Stimulated activated memory B cell treated with anti-CD40 and anti-IgM and Interleukin-4, amounts not matched to agents 10 μg/mL and 1 μg/mL and 100 μg/mL, for 72 hours (primary cell): ENCODE measurements around the gene DTNA.

Experiments used
- ATAC-seq: fragments of 150-1000 bp; cut with Tn5 transposase; 2 replicates; pipeline ENCODE4 v1.10.0; 2021
- H3K27ac Mint-ChIP-seq: one replicate; pipeline ENCODE4 v1.8.0; 2022; ENCODE audit warnings: mild to moderate bottlenecking, mixed read lengths
- H3K27me3 Mint-ChIP-seq: one replicate; pipeline ENCODE4 v1.8.0; 2022; ENCODE audit warnings: mixed read lengths
- H3K36me3 Mint-ChIP-seq: one replicate; pipeline ENCODE4 v1.8.0; 2022; ENCODE audit warnings: mixed read lengths
- H3K4me1 Mint-ChIP-seq: one replicate; pipeline ENCODE4 v1.8.0; 2022; ENCODE audit warnings: mixed read lengths
- H3K4me3 Mint-ChIP-seq: one replicate; pipeline ENCODE4 v1.8.0; 2022; ENCODE audit warnings: mild to moderate bottlenecking, moderate library complexity, mixed read lengths
- H3K9me3 Mint-ChIP-seq: one replicate; pipeline ENCODE4 v1.8.0; 2022; ENCODE audit warnings: mixed read lengths

Gene DTNA

GRCh38 chr18:34740724-34741123 lies 30.6 kb downstream of the DTNA start:
- no peak overlapping the region for H3K27ac Mint-ChIP-seq
- no peaks in the 10 kb centered on the region for H3K4me1 Mint-ChIP-seq
- no peaks in the 10 kb centered on the region for H3K9me3 Mint-ChIP-seq
- H3K27me3 Mint-ChIP-seq, result no peaks in the 10 kb centered on the region
- ATAC-seq, result no peak
- no peak overlapping the region for H3K4me3 Mint-ChIP-seq
- no peaks in the 10 kb centered on the region for H3K36me3 Mint-ChIP-seq

- Mint-ChIP-seq H3K4me1 (no peaks in the 10 kb centered on the region), H3K36me3 (no peaks in the 10 kb centered on the region), H3K4me3 (no peak overlapping the region), H3K27me3 (no peaks in the 10 kb centered on the region), H3K9me3 (no peaks in the 10 kb centered on the region), H3K27ac (no peak overlapping the region)
- no peak for ATAC-seq
These were observed 31.3 kb downstream of the DTNA start for GRCh38 chr18:34741401-34741800.

GRCh38 chr18:34742891-34743341 lies 32.8 kb downstream of the DTNA start:
- no peak overlapping the region for H3K27ac Mint-ChIP-seq
- no peak for ATAC-seq

GRCh38 chr18:34744569-34744968 lies 34.5 kb downstream of the DTNA start:
- no peaks in the 10 kb centered on the region for H3K4me1 Mint-ChIP-seq
- no peaks in the 10 kb centered on the region for H3K27me3 Mint-ChIP-seq
- no peak for ATAC-seq
- H3K4me3 Mint-ChIP-seq, result no peak overlapping the region
- H3K36me3 Mint-ChIP-seq, result no peaks in the 10 kb centered on the region
- no peak overlapping the region for H3K27ac Mint-ChIP-seq
- no peaks in the 10 kb centered on the region for H3K9me3 Mint-ChIP-seq

More at GRCh38 chr18:34742891-34743341, 32.8 kb downstream of the DTNA start:
- no peaks in the 10 kb centered on the region for H3K36me3 Mint-ChIP-seq
- H3K4me3 Mint-ChIP-seq, result no peak overlapping the region
- no peaks in the 10 kb centered on the region for H3K27me3 Mint-ChIP-seq
- H3K4me1 Mint-ChIP-seq, result no peaks in the 10 kb centered on the region
- no peaks in the 10 kb centered on the region for H3K9me3 Mint-ChIP-seq

- Mint-ChIP-seq H3K4me3 (no peak overlapping the region), H3K4me1 (no peaks in the 10 kb centered on the region), H3K36me3 (no peaks in the 10 kb centered on the region), H3K27ac (no peak overlapping the region), H3K27me3 (no peaks in the 10 kb centered on the region), H3K9me3 (no peaks in the 10 kb centered on the region)
- peak; percentile 12 for ATAC-seq
These were observed 36.5 kb downstream of the DTNA start for GRCh38 chr18:34746614-34747013.

- H3K27ac Mint-ChIP-seq, result no peak overlapping the region
- no peaks in the 10 kb centered on the region for H3K4me1 Mint-ChIP-seq
- H3K36me3 Mint-ChIP-seq, result no peaks in the 10 kb centered on the region
- no peak overlapping the region for H3K4me3 Mint-ChIP-seq
- no peaks in the 10 kb centered on the region for H3K27me3 Mint-ChIP-seq
- ATAC-seq, result no peak
- H3K9me3 Mint-ChIP-seq, result no peaks in the 10 kb centered on the region
These were observed 39.6 kb downstream of the DTNA start for GRCh38 chr18:34749721-34750120.

- H3K27me3 Mint-ChIP-seq, result no peaks in the 10 kb centered on the region
- H3K27ac Mint-ChIP-seq, result no peak overlapping the region
- H3K4me1 Mint-ChIP-seq, result no peaks in the 10 kb centered on the region
- H3K9me3 Mint-ChIP-seq, result no peaks in the 10 kb centered on the region
- H3K4me3 Mint-ChIP-seq, result no peak overlapping the region
- no peak for ATAC-seq
- no peaks in the 10 kb centered on the region for H3K36me3 Mint-ChIP-seq
These were observed 42.0 kb downstream of the DTNA start for GRCh38 chr18:34752056-34752455.

- no peaks in the 10 kb centered on the region for H3K9me3 Mint-ChIP-seq
- H3K36me3 Mint-ChIP-seq, result no peaks in the 10 kb centered on the region
- ATAC-seq, result no peak
- no peaks in the 10 kb centered on the region for H3K4me1 Mint-ChIP-seq
- H3K27ac Mint-ChIP-seq, result no peak overlapping the region
- no peaks in the 10 kb centered on the region for H3K27me3 Mint-ChIP-seq
- H3K4me3 Mint-ChIP-seq, result no peak overlapping the region
These were observed 44.2 kb downstream of the DTNA start for GRCh38 chr18:34754300-34754699.

- no peak for ATAC-seq
- Mint-ChIP-seq H3K4me1 (no peaks in the 10 kb centered on the region), H3K27me3 (no peaks in the 10 kb centered on the region), H3K36me3 (no peaks in the 10 kb centered on the region), H3K27ac (no peak overlapping the region), H3K9me3 (no peaks in the 10 kb centered on the region), H3K4me3 (no peak overlapping the region)
These were observed 47.6 kb downstream of the DTNA start for GRCh38 chr18:34757666-34758065.

- Mint-ChIP-seq H3K4me1 (no peaks in the 10 kb centered on the region), H3K9me3 (no peaks in the 10 kb centered on the region), H3K27me3 (no peaks in the 10 kb centered on the region), H3K27ac (no peak overlapping the region), H3K36me3 (no peaks in the 10 kb centered on the region), H3K4me3 (no peak overlapping the region)
- no peak for ATAC-seq
These were observed 48.4 kb downstream of the DTNA start for GRCh38 chr18:34758378-34758948.

GRCh38 chr18:34760444-34760843 lies 50.3 kb downstream of the DTNA start:
- ATAC-seq, result no peak
- no peaks in the 10 kb centered on the region for H3K4me1 Mint-ChIP-seq

GRCh38 chr18:34764451-34764850 lies 54.4 kb downstream of the DTNA start:
- Mint-ChIP-seq H3K4me1 (no peaks in the 10 kb centered on the region), H3K9me3 (no peaks in the 10 kb centered on the region), H3K27me3 (no peaks in the 10 kb centered on the region), H3K4me3 (no peak overlapping the region), H3K27ac (no peak overlapping the region), H3K36me3 (no peaks in the 10 kb centered on the region)
- ATAC-seq, result no peak

More at GRCh38 chr18:34760444-34760843, 50.3 kb downstream of the DTNA start:
- no peak overlapping the region for H3K27ac Mint-ChIP-seq
- H3K4me3 Mint-ChIP-seq, result no peak overlapping the region
- no peaks in the 10 kb centered on the region for H3K27me3 Mint-ChIP-seq
- no peaks in the 10 kb centered on the region for H3K9me3 Mint-ChIP-seq
- H3K36me3 Mint-ChIP-seq, result no peaks in the 10 kb centered on the region

GRCh38 chr18:34767601-34768027 lies 57.5 kb downstream of the DTNA start:
- H3K27ac Mint-ChIP-seq, result no peak overlapping the region
- H3K9me3 Mint-ChIP-seq, result no peaks in the 10 kb centered on the region
- H3K4me3 Mint-ChIP-seq, result no peak overlapping the region
- H3K27me3 Mint-ChIP-seq, result peaks cover 2% of the 10 kb centered on the region
- ATAC-seq, result peak; percentile 51
- no peaks in the 10 kb centered on the region for H3K4me1 Mint-ChIP-seq
- H3K36me3 Mint-ChIP-seq, result no peaks in the 10 kb centered on the region

GRCh38 chr18:34771958-34772357 lies 61.9 kb downstream of the DTNA start:
- Mint-ChIP-seq H3K27ac (no peak overlapping the region), H3K4me1 (no peaks in the 10 kb centered on the region), H3K9me3 (no peaks in the 10 kb centered on the region), H3K4me3 (no peak overlapping the region), H3K27me3 (peaks cover 8% of the 10 kb centered on the region), H3K36me3 (no peaks in the 10 kb centered on the region)
- ATAC-seq, result no peak

- Mint-ChIP-seq H3K4me3 (no peak overlapping the region), H3K9me3 (no peaks in the 10 kb centered on the region), H3K4me1 (no peaks in the 10 kb centered on the region), H3K27me3 (peaks cover 8% of the 10 kb centered on the region), H3K36me3 (no peaks in the 10 kb centered on the region), H3K27ac (no peak overlapping the region)
- no peak for ATAC-seq
These were observed 62.8 kb downstream of the DTNA start for GRCh38 chr18:34772887-34773286.

GRCh38 chr18:34773378-34773777 lies 63.3 kb downstream of the DTNA start:
- ATAC-seq, result no peak
- Mint-ChIP-seq H3K27ac (no peak overlapping the region), H3K9me3 (no peaks in the 10 kb centered on the region), H3K36me3 (no peaks in the 10 kb centered on the region), H3K4me3 (no peak overlapping the region), H3K27me3 (peaks cover 8% of the 10 kb centered on the region), H3K4me1 (no peaks in the 10 kb centered on the region)
